GM08714 (cell line): Measurements from ENCODE around the gene SMKR1.

Experiments used
- H3K4me3 ChIP-seq: fragments of 200-500 bp; sonication (Bioruptor generic); 2 replicates; pipeline ENCODE4 v1.5.1; 2014; ENCODE audit warnings: mild to moderate bottlenecking, low read length, inconsistent platforms
- ZNF274 ChIP-seq: IDR thresholded peaks from 2 replicates; pipeline ENCODE4 v1.6.1; 2012; ENCODE audit warnings: mild to moderate bottlenecking, low read depth, low read length

SMKR1 gene

DNA sequence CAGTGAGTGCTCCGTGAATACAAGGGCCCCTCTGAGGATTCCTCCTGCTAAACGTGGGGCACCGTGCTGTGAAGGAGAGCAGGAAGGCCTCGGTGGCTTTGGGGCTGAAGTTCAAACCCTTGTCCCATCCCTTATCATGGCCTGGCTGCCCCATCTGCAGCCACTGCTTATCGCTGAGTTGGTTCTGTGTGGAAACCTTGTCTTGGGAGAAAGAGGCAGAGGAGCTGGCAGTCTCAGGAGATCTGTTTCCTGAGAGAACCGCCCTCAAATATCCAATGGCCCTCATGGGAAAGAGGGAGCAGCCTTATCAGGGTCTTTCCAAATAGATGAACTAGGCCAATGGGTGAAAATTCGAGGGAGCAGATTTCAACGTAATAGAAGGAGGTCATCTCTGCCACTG lies 57.2 kb downstream of the SMKR1 start:
- no peak overlapping the region for H3K4me3 ChIP-seq
- TF ChIP-seq ZNF274: no peak

DNA sequence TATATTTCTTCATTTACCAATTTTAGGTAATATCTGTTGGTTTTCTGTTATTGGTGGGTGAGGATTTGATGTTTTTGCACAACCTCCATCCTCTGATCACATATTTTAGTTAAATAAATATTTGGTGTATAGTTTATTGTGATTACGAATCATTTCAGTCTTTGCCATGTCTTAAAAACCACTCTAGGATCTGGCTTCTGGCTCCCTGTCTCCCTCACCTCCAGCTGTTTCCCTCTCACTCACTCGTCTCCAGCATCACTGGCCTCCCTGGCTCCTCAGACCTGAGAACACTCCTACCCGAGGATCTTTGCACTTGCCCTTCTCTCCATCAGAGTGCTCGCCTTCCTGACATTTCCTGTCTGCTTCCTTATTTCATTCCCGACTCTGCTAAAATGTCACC lies 58.5 kb downstream of the SMKR1 start:
- no peak for TF ChIP-seq ZNF274

DNA sequence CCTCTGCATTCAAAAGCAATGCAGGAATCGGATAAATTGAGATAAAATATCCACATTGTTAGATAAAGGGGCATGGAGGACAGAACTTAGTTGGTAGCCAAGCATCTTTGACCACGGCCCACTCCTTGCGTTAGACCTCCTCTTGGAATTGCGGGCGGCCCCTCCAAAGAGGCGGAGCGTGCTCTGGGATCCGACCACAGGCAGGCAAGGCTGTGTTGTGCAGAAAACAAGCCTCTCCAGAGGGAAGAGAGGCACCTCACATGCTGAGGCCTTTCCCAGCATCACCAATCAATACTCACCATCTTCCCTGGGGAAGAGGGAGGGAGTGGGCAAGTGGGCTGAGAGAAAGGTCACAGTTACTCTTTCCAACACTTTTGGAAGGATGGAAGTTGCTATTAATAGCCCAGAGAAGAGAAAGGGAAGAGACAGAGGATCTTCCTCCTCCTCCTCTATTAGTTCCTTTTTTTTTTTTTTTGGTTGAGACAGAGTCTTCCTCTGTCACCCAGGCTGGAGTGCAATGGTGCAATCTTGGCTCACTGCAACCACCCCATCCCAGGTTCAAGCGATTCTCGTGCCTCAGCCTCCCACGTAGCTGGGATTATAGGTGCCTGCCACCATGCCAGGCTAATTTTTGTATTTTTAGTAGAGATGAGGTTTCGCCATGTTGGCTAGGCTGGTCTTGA lies 59.5 kb downstream of the SMKR1 start:
- TF ChIP-seq ZNF274: no peak

More for the DNA sequence above, 58.5 kb downstream of the SMKR1 start:
- H3K4me3 ChIP-seq: no peak overlapping the region

More for the DNA sequence above, 59.5 kb downstream of the SMKR1 start:
- H3K4me3 ChIP-seq: no peak overlapping the region
